ENCODE measurements around the gene MOSMO.

- TF ChIP-seq YY1 (IDR thresholded peaks at IDR 0.05; ENCODE audit: insufficient read depth, insufficient read length), result no peak
- TF ChIP-seq ZNF274 (IDR thresholded peaks at IDR 0.05; ENCODE audit: low read depth, low read length), result no peak
- TF ChIP-seq SUZ12 (IDR thresholded peaks at IDR 0.05; ENCODE audit: extremely low read depth, insufficient read depth, insufficient read length), result no peak
Measured at GRCh38 chr16:22073350-22073749, 65.4 kb downstream of the MOSMO start.
